Measurements from ENCODE around the gene HDAC4.

The HDAC4 gene

GRCh38 chr2:239124152-239124899, 276.5 kb downstream of the HDAC4 start:
- no peak for DNase-seq (ENCODE audit: low read depth in 2 of 2)

- DNase-seq (ENCODE audit: low read depth in 2 of 2): no peak
Observed at GRCh38 chr2:239122421-239123110, 278.3 kb downstream of the HDAC4 start.

GRCh38 chr2:239121600-239122012, 279.2 kb downstream of the HDAC4 start:
- DNase-seq (ENCODE audit: low read depth in 2 of 2): no peak

- DNase-seq (ENCODE audit: low read depth in 2 of 2): no peak
Observed at GRCh38 chr2:239120664-239121063, 280.2 kb downstream of the HDAC4 start.

- no peak for DNase-seq (ENCODE audit: low read depth in 2 of 2)
Observed at GRCh38 chr2:239119346-239120126, 281.3 kb downstream of the HDAC4 start.

GRCh38 chr2:239118675-239119211, 282.1 kb downstream of the HDAC4 start:
- DNase-seq (ENCODE audit: low read depth in 2 of 2): no peak

GRCh38 chr2:239118264-239118663, 282.6 kb downstream of the HDAC4 start:
- DNase-seq (ENCODE audit: low read depth in 2 of 2): no peak

- no peak for DNase-seq (ENCODE audit: low read depth in 2 of 2)
Observed at GRCh38 chr2:239117831-239118230, 283.0 kb downstream of the HDAC4 start.

GRCh38 chr2:239116456-239117246, 284.2 kb downstream of the HDAC4 start:
- DNase-seq (ENCODE audit: low read depth in 2 of 2): no peak

- DNase-seq (ENCODE audit: low read depth in 2 of 2): no peak
Observed at GRCh38 chr2:239115616-239116015, 285.2 kb downstream of the HDAC4 start.

- no peak for DNase-seq (ENCODE audit: low read depth in 2 of 2)
Observed at GRCh38 chr2:239114616-239115265, 286.1 kb downstream of the HDAC4 start.

GRCh38 chr2:239114119-239114581, 286.7 kb downstream of the HDAC4 start:
- DNase-seq (ENCODE audit: low read depth in 2 of 2): no peak

- DNase-seq (ENCODE audit: low read depth in 2 of 2): no peak
Observed at GRCh38 chr2:239113615-239114014, 287.2 kb downstream of the HDAC4 start.

GRCh38 chr2:239113171-239113570, 287.6 kb downstream of the HDAC4 start:
- no peak for DNase-seq (ENCODE audit: low read depth in 2 of 2)

- DNase-seq (ENCODE audit: low read depth in 2 of 2): no peak
Observed at GRCh38 chr2:239112127-239112774, 288.6 kb downstream of the HDAC4 start.

GRCh38 chr2:239111401-239112100, 289.3 kb downstream of the HDAC4 start:
- DNase-seq (ENCODE audit: low read depth in 2 of 2): no peak

GRCh38 chr2:239110595-239111048, 290.2 kb downstream of the HDAC4 start:
- DNase-seq (ENCODE audit: low read depth in 2 of 2): no peak

GRCh38 chr2:239109928-239110545, 290.8 kb downstream of the HDAC4 start:
- no peak for DNase-seq (ENCODE audit: low read depth in 2 of 2)
